GM18951 (cell line): Measurements from ENCODE around the gene C15orf61.

Experiments
- POLR2A ChIP-seq: IDR thresholded peaks from 4 replicates; pipeline ENCODE4 v1.6.1; 2011; ENCODE audit warnings: mild to moderate bottlenecking; ENCODE audit not compliant: insufficient read length, insufficient read depth; ENCODE audit errors: extremely low read depth
- in situ Hi-C: fragments of 300-500 bp; cut with MboI; formaldehyde crosslinking; loops from one replicate; pipeline ENCODE4 v1.12.0; 2022; ENCODE audit warnings: low sequenced_read_pairs, mixed read lengths, inconsistent platforms; ENCODE audit not compliant: unreplicated experiment

The C15orf61 gene

DNA sequence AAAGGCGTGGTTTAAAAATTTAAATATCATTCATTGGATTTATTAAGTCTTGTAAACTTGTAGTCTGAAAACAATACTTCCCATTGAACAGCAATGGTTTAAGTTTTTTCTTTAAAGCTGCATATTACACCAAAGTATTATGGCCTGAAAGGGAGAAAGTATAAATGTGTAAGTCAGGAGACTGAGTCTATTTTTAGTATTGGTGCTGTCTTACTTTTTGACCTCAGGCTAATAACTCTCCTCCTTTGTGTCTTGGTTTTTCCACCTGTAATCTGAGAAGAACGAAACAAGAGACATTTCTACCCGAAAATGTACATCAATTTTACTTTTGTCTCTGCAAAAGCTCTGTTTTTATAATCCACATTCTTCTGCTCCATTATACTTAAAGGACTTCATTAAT is 7.6 kb downstream of the C15orf61 start:
- no peak for TF ChIP-seq POLR2A
- in situ Hi-C loops: no loop called here

DNA sequence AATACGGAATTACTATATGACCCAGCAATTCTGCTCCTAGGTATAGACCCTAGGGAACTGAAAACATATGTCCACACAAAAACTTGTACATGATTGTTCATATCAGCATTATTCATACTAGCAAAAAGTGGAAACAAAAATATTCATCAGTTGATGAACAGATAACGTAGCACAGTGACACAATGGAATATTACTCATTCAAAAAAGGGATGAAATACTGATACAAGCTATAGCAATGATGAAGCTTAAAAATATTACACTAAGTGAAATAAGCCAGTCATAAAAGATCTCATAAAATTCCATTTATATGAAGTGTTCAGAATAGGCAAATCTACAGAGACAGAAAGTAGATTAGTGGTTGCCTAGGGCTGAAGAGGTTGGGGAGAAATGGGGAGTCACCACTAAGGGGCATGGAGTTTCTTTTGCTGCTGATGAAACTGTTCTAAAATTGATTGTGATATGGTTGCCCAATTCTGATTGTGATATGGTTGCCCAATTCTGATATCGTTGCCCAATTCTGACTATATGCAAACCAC is 10.5 kb downstream of the C15orf61 start:
- no peak for TF ChIP-seq POLR2A
- in situ Hi-C loops: no loop called here

- no peak for TF ChIP-seq POLR2A
- in situ Hi-C loops: no loop called here
These were observed 12.9 kb downstream of the C15orf61 start for GRCh38 chr15:67533873-67534272.

GRCh38 chr15:67534360-67534759 is 13.4 kb downstream of the C15orf61 start:
- no peak for TF ChIP-seq POLR2A
- in situ Hi-C loops: no loop called here

DNA sequence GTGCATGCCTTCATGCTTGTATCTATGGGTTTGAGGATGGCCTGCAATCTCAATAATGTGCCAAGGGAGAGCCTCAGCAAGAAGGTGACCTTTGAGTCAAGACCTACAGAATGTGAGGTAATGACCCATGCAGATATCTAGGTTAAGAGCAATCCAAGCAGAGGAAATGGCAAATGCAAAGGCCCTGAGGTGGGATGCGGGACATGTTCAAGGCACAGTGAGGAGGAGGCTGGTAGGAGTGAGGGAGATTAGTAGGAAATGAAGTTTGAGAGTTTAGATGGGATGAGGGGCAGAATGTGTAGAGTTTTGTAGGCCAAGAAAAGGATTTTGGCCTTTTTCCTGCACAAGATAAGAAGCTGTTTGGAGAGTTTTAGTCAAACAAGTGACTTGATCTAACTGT is 16.8 kb downstream of the C15orf61 start:
- no peak for TF ChIP-seq POLR2A
- in situ Hi-C loops: no loop called here

DNA sequence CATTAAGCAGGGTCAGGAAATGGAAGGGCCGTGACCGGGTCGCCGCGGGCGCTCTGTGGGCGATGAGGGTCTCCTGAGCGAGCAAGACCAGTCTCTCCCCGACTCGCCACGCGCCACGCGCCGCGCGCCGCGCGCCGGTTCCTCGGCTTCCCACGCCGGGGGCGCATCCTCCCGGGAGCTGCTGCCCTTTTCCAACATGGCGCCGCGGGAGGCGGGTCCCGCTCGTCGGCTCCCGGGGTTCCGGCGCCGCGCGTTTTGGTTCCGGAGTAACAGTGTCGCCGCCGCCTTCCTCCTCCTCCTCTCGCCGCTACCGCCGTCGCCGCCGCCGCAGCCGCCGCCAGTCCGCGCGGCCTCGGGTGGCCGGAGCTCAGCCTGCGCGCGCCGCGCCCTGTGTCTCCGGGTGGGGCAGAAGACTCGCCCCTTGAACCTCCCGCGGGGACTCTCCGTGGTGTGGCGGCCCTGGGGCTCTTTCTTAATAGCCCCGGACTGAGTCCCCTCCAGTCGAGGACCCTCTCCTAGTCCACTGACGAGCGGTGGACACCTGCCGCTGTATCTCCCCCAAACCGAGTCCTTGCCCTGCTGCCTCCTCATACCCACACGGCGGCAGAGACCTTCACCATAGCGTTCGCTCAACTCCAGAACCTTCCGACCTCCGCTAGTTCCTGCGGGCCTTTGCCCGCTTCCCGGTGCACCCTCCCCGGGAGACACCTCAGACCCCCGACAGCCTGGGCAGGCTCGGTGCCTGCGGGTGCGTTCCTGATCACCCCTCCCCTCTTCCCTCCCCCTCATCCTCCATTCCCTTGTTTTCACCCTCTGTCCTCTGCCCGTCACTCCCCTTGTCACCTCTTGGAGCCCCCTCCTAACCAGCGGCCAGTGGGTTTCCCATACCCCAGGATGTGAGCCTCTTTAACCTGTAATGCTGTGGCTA is 21.8 kb downstream of the C15orf61 start, which contains the start of gene MAP2K5:
Gene MAP2K5 (plus strand): TSS at position 284 of the 928 bp plus-strand sequence. CDS start 633 bp downstream, at position 917.
- peak; percentile 76 for TF ChIP-seq POLR2A
- in situ Hi-C loops: no loop called here

DNA sequence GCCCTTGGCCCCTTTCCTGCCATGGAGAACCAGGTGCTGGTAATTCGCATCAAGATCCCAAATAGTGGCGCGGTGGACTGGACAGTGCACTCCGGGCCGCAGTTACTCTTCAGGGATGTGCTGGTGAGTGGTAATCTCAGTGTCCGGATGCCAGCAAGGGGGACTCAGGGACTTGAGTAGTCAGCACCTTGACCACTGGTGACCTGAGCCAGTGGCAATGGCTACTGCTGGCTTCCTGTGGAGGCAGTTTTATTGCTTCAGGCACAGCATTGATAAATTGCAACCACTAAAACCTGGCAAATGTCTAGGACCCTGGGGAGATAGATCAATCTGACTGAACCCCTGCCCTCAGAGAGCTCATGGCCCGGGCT is 22.4 kb downstream of the C15orf61 start:
- TF ChIP-seq POLR2A: no peak
- in situ Hi-C loops: no loop called here

GRCh38 chr15:67544475-67544874 is 23.5 kb downstream of the C15orf61 start:
- in situ Hi-C loops: no loop called here
- no peak for TF ChIP-seq POLR2A

DNA sequence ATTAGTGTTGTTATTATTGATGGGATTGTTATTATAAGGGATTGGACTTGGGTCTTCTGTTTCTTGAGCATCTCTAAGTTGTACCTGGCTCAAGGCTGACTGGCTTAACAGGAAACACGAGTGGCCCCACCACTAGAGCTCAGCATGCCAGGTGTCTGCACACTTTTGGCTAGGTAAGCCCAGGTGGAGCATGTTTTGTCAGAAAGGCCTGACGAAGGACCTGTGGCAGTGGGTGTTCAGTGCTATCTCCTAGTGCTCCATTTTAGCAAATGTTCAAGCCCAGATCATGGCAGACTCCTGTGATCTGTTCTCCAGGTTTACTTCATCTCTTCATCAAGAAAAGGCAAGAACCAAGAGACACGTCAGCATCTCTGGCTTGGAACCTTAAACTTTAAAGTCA is 24.9 kb downstream of the C15orf61 start:
- TF ChIP-seq POLR2A: no peak
- in situ Hi-C loops: no loop called here

DNA sequence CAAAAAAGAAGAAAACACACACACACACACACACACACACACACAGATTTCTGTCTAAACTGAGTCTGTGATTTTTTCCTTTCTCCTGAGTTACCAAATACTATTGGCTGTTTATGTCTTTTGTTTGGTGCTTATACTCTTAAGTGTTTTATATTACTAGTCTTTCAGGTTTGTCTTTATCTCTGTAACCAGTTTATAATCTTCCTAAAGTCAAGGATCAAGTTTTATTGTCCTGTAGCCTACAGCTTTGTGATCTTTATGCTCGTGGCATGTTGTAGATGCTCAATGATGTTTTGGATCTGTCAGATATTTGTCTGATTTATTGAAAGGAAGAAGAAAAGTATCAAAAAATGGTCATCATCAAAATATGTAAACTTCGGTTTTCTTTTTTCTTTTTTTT is 26.1 kb downstream of the C15orf61 start:
- in situ Hi-C loops: no loop called here
- no peak for TF ChIP-seq POLR2A

GRCh38 chr15:67547836-67548235 is 26.9 kb downstream of the C15orf61 start:
- TF ChIP-seq POLR2A: no peak
- in situ Hi-C loops: no loop called here

GRCh38 chr15:67548236-67548852 is 27.4 kb downstream of the C15orf61 start:
- in situ Hi-C loops: no loop called here
- no peak for TF ChIP-seq POLR2A

DNA sequence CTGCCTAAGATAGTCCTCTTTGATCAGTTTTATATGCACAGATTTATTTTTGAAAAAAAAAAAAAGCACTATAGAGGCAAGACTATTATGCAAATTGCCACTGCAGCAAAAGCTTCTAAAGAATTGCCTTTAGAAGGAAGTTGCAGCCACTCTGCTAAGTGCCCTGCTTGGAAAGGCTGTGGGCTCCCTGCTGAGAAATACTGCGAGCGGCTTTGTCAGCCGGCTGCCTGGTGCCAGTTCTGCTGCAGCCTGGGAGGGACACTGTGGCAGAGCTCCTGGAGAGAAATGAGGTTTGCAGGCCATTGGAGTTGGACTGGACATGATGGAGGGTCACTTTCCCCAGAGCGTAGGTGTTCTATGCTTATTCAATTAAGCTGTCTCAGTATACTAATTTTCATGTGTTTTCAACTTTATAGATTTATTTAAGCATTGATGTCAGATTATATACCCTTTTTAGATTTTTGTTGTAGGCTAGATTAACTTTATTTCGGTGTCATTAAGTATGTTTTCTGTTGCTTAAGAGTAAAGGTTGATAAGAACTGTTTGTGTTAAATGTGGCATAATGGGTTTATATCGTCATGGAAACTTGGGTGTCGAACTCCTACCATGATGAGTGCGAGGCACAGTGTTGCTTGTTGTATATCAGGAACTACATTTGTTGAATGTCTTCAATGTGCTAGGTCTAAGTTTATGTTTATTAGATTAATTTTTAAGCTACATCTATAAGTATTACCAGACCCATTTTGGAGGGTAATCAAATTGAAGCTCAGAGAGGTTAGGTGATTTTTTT is 28.1 kb downstream of the C15orf61 start:
- in situ Hi-C loops: no loop called here
- TF ChIP-seq POLR2A: no peak
